AML-193 (cell line): ENCODE data around the gene CUL5.
"Not testable (repeated sequence)": the region's sequence is repeated elsewhere in the genome, so short reads cannot be mapped to it uniquely, and the experiment has no call there.

Source experiments
- DNase-seq, 2 experiments: peaks; one replicate each; lab custom pipeline; 2025; lab: John Stamatoyannopoulos, UW

The CUL5 gene

GRCh38 chr11:108115500-108116140, 106.9 kb downstream of the CUL5 start:
- DNase-seq, result no peak

DNA sequence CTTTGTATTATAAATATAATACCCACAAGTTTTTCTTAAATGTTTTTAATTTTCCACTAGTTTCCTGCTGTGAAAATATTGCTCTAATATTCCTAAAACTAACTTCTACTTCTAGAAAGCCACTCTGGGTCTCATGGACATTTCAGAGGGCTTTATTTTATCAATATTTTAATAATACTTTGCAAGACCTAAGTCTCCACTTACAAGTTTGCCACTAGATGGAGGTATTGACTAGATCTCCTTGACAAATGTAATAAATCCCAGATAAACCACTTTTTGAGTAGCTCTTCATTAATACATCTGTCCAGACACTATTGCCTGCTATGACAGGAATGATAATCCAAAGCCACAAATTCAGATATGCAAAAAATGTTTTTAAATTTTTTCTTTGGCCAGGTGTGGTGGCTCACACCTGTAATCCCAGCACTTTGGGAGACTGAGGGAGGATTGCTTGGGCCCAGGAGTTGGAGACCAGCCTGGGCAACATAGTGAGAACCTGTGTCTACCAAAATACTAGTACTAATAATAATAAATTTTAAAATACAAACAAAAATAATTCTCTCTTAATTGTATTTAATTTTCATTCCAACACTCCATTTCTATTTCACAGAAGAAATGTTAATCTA, 109.2 kb downstream of the CUL5 start:
- DNase-seq, result peak; percentile 68 to 78

- not testable (repeated sequence) for DNase-seq
These were observed 112.2 kb downstream of the CUL5 start for GRCh38 chr11:108120936-108121273.

DNA sequence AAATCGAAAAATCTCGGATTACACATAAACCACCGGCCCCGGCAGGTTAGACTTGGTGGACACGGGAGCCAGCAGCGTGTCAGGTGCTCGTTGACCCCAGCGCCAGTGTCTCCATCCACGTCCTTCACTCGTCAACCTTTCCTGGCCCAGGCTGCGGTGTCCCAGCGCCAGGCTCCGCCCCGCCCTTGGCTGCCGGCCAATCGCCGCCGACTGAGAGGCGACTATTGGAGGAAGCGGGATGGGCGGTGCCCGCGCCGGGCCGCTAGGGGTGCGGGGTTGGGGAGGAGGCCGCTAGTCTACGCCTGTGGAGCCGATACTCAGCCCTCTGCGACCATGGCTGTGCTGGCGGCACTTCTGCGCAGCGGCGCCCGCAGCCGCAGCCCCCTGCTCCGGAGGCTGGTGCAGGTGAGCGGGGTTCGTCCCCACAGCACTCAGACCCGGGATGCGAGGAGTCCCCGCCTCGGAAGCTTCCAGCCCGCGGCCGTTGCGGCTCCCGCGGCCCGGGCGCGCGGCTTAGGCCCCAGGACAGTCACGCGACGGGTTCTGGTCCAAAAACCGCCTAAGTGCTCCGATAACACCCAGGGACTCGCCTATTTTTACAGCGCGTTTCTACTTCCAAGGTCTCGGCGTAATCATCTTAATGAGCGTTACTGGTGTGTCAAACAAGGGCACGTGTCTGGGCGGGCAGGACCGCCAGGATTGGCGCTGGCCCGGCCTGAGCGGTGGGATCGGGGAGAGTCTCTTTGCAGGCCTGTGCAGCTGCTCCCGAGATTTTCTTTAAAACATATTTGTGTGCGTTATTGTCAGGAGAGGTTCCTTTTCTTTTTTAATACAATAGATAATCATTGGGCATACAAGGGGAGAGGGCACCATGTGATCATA, 112.8 kb downstream of the CUL5 start, which contains the start of gene ACAT1:
TSS of gene ACAT1 (plus strand) at position 294 of the 882 bp plus-strand sequence. CDS start at position 334, 40 bp downstream.
- peak; percentile 81 to 85 for DNase-seq

DNA sequence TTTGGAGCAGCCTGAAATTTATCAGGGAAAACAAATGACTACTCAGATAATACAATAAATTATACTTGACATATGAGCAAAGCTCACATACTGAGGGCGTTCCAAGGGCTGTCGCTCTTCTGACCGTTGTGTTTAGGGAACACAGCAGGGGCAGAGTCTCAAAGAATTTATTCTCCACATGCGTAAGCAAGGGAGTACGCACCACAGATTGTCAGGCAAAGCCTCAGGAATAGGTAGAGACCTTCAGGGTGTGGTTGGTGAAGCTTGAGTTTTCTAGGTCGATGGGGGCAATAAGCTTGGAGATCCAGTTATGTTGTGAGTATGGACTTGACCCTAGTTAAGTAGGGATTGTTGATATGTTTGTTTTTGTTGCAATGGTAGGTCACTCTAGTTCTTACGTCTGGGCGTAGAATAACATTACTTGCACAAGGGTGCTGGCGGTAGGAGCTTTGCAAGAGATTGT, 113.5 kb downstream of the CUL5 start:
- DNase-seq, result no peak

GRCh38 chr11:108125096-108125495, 116.4 kb downstream of the CUL5 start:
- DNase-seq, result no peak

GRCh38 chr11:108128772-108129171, 120.1 kb downstream of the CUL5 start:
- no peak for DNase-seq

DNA sequence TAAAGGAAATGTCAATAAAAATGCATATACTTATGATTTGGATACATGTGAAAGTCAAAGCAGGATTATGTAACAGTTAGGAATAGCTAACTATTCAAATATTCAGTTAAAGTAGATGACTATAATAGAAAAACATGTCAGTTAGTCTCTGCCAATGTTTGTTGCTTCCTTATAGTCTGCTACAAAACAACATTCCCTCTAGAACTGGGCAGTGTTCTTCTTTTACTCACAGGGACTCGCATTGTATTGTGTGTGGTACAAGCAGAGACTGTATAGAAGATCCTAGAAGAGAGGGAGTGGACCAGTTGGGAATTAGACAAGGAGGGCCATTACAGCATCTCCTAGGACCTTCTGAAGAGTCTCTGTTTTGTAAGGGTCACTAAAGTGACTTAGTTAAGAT, 123.3 kb downstream of the CUL5 start:
- DNase-seq, result no peak

DNA sequence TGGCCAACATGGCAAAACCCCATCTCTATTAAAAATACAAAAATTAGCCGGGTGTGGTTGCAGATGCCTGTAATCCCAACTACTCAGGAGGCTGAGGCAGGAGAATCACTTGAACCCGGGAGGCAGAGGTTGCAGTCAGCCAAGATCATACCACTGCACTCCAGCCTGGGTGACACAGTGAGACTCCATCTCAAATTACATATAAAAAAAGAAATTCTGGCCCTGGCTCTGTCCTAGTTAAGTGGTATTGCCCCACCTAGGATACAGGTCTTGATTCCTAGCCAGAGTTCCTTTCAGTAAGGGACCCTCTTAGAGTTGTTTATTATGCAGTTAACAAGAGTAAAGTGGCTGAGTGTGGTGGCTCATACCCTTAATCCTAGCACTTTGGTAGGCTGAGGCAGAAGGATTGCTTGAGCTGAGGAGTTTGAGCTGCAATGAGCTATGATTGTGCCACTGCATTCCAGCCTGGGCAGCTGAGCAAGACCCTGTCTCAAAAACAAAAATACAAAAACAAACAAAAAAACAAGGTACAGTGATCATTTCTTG, 124.4 kb downstream of the CUL5 start:
- not testable (repeated sequence) for DNase-seq

DNA sequence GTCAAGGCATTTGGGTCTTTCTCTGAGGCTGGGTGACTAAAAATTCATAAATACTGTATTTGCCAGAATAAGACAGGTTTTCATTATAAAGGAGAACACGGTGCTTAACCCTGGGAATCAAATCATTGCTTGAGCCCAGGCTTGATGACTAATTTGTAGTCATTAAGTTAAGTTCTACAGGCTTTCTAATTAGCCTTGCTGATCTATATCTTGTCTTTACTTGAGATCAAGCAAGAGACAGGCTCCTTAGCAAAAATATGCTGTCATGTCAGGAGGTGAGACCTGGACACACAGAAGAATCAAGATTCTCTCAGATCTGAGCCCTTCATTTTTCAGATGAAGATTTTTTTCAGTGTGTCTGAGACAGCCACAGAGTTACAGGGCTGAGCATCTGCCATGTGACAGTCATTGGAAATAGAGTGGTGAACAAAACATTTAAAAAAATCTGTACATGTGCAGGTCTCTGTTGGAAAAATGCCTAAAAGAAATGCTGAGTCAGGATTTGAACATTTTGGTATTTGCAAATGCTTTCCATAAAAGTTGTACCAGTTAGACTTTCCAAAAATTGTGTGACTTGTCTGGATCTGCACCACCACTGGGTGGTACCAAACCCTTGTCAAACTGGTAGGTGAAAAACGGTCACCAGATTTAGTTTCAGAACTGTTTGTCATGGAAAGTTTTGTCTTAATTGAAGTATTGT, 127.3 kb downstream of the CUL5 start:
- no peak for DNase-seq

DNA sequence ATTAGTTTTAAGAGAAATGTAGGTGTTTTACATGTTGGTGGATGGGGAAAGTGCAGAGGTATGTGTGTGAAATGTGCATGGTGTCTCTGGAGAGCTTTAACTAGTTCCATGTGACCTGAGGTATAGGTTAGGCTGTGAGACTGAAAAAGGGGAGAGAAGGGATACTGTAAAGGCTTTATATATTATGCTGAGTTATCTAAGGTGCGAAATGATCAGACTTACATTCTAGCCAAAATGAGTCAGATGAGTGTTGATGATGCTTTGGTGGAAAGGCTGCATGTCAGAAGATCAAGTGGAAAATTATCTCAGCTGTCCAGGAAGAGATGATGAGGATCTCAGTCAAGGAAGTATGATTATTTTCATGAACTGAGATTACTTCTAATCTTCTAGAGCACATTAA, 128.5 kb downstream of the CUL5 start:
- DNase-seq, result no peak

- no peak for DNase-seq
These were observed 133.6 kb downstream of the CUL5 start for GRCh38 chr11:108142304-108142703.

- no peak for DNase-seq
These were observed 135.9 kb downstream of the CUL5 start for GRCh38 chr11:108144615-108145014.

DNA sequence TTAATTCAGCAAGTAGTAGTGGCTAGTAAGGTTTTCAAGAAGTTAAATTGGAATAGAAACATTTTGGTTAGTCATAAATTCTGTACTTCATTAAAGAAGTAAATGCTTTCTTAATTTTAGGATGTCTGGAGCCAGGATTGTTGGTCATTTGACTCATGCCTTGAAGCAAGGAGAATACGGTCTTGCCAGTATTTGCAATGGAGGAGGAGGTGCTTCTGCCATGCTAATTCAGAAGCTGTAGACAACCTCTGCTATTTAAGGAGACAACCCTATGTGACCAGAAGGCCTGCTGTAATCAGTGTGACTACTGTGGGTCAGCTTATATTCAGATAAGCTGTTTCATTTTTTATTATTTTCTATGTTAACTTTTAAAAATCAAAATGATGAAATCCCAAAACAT, 138.5 kb downstream of the CUL5 start:
- no peak for DNase-seq

- no peak for DNase-seq
These were observed 139.9 kb downstream of the CUL5 start for GRCh38 chr11:108148556-108148955.

DNA sequence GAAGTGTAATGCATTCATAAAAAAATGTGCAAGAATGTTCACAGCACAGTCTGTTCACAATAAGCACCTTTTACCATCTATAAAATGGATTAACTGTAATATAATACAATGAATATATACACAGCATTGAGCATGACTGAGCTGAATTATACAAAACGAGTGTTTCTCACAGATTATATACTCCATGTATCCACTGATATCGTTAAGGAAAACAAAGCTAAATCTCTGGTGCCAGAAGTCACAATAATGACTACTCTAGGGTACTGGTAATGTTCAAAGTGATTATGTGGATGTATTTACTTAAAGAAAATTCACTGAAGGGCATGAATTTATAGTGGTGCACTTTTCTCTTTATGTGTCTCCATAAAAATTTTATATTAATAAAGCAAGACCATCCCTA, 145.9 kb downstream of the CUL5 start:
- no peak for DNase-seq
